Measurements from ENCODE around the gene KIAA1549. TPM values are rescaled to one million over a fixed set of nuclear protein-coding genes. Genes with fewer than 3 reads are reported as not detected.

Gene KIAA1549
- total RNA-seq, 2 experiments from 2014 or later: 1.7 to 2.2 TPM

DNA sequence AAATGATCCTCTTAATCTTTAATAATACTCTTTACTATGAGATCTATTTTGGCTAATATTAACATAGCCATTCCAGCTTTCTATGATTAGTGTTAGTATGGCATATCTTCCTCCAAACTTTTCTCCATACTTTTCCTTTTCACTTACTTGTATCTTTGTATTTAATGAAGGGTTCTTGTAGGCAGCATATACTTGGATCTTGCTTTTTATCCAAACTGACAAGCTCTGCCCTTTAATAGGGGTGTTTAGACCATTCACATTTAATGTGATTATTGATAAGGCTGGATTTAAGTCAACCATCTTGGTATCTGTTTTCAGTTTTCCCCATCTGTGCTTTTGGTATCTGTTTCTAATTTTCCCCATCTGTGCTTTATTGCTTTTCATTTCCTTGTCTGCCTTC, 123.5 kb downstream of the KIAA1549 start:
- Mint-ChIP-seq H3K4me3 (no peak overlapping the region), H3K36me3 (peaks cover 4% of the 10 kb centered on the region), H3K27me3 (no peaks in the 10 kb centered on the region), H3K4me1 (peaks cover 5% of the 10 kb centered on the region), H3K27ac (no peak overlapping the region), H3K9me3 (peaks cover 9% of the 10 kb centered on the region)
- DNase-seq: no peak

DNA sequence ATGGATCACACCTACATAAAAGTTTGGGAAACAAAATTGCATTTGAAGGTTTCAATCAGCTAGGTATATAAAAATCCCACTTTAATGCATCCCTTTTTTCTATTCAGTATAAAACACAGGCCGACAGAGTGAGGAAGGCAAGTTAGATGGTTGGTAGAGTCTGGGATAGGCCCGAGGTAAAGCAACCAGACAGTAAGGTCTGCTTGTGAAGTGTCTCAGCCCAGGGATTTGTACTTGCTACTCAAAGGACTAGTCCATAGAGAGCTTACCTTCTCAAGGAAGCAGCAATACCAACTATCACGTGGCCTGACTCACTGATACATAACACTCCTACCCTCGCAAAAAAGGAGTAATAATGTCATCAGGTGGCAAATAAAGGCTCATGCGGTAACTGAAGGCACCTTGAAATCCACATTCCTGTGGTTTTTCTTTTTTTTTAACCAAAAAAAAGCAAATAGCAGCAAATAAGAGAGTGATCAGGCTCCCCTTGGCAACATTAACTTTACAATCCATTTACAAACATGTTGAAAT, 127.0 kb downstream of the KIAA1549 start:
- Mint-ChIP-seq H3K9me3 (peaks cover 12% of the 10 kb centered on the region), H3K27me3 (no peaks in the 10 kb centered on the region), H3K36me3 (peaks cover 4% of the 10 kb centered on the region), H3K4me1 (peaks cover 9% of the 10 kb centered on the region), H3K27ac (no peak overlapping the region), H3K4me3 (no peak overlapping the region)
- DNase-seq: no peak

DNA sequence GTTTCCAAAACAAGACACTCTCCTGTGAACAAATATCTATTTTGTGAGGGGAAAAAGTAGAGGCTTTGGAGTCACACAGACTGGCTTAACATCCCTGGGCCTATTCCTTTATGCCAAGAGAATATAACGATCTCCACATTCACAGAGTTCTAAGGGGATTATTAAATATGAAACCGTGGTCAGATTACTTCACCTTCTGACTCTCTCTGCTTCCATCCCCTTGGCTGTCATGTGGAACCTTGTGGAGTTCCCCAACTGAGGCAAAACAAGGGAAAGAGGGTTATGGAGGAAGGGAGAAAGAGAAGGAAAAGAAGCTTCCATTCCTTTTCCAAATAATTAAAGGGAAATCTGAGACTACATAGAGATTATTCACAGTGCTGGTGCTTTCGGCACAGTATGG, 127.7 kb downstream of the KIAA1549 start:
- H3K9me3 Mint-ChIP-seq: peaks cover 11% of the 10 kb centered on the region
- H3K27me3 Mint-ChIP-seq: no peaks in the 10 kb centered on the region
- peaks cover 4% of the 10 kb centered on the region for H3K36me3 Mint-ChIP-seq
- H3K4me1 Mint-ChIP-seq: peaks cover 9% of the 10 kb centered on the region
- no peak overlapping the region for H3K27ac Mint-ChIP-seq
- DNase-seq: no peak
- H3K4me3 Mint-ChIP-seq: no peak overlapping the region

DNA sequence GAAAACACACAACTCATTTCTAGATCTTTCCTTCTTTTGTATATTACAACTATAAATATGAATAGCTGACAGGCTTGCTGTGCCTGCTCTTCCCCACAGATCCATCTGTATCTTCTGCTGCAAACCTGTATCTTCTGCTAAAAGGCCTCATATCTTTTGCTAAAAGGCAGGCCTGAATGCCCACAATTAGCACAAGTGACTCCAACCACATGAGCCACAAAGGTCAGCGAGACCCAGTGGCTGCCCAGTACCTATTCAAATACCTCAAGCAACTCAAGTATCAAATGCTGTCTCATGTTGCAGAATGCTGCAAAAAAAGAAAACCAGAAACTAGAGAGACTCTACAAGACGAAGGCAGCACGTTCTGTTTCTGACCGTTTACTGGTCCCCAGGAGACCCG, 128.7 kb downstream of the KIAA1549 start:
- no peak overlapping the region for H3K4me3 Mint-ChIP-seq
- H3K4me1 Mint-ChIP-seq: peaks cover 9% of the 10 kb centered on the region
- H3K27me3 Mint-ChIP-seq: no peaks in the 10 kb centered on the region
- no peak overlapping the region for H3K27ac Mint-ChIP-seq
- H3K36me3 Mint-ChIP-seq: no peaks in the 10 kb centered on the region
- DNase-seq: no peak
- H3K9me3 Mint-ChIP-seq: peaks cover 3% of the 10 kb centered on the region

DNA sequence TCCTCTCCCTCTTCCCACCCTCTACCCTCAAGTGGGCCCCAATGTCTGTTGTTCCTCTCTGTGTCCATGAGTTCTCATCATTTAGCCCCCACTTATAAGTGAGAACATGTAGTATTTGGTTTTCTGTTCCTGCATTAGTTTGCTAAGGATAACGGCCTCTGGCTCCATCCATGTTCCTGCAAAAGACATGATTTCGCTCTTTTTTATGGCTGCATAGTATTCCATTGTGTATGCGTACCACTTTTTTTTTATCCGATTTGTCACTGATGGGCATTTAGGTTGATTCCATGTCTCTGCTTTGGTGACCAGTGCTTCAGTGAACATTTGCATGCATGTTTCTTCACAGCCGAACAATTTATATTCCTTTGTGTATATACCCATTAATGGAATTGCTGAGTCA, 131.5 kb downstream of the KIAA1549 start:
- no peaks in the 10 kb centered on the region for H3K36me3 Mint-ChIP-seq
- H3K27ac Mint-ChIP-seq: no peak overlapping the region
- no peaks in the 10 kb centered on the region for H3K27me3 Mint-ChIP-seq
- peaks cover 3% of the 10 kb centered on the region for H3K9me3 Mint-ChIP-seq
- DNase-seq: no peak
- no peak overlapping the region for H3K4me3 Mint-ChIP-seq
- peaks cover 9% of the 10 kb centered on the region for H3K4me1 Mint-ChIP-seq

DNA sequence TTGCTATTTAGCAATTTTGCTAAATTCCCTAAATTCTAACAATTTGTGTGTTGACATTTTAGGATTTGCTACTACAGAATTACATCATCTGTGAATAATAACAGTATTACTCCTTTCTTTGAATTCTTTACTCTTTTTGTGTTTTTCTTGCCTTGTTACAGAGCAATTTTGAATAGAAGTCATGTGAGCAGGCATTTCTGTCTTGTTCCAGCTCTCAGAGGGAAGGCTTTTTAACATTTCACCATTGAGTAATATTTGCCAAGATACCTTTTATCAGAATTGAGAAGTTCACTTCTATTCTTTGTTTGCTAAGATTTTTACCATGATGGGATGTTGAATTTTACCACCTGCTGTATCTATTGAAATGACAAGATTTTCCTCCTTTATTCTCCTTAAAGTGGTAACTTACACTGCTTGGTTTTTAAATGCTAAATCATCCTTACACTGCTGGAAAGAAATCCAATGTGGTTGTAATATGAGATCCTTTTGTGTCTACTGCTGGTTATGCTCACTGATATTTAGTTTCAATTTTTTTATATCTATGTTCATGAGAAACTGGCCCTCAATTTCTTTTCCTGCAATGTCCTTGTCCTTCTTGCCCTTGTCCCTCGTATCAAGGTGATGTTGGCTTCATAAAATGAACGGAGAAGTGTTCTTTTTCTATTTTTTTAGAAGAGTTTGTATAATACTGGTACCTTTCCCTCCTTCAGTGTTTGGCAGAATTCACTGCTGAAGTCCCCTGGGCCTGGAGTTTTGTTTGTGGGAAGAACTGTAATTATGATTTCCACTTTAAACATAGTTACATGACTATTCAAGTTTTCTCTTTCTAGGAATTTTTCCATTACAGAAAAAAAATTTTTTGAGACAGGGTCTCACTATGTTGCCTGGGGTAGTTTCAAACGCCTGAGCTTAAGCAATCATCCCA, 132.9 kb downstream of the KIAA1549 start:
- H3K27me3 Mint-ChIP-seq: no peaks in the 10 kb centered on the region
- H3K4me1 Mint-ChIP-seq: peaks cover 6% of the 10 kb centered on the region
- H3K36me3 Mint-ChIP-seq: no peaks in the 10 kb centered on the region
- H3K9me3 Mint-ChIP-seq: peaks cover 3% of the 10 kb centered on the region
- no peak overlapping the region for H3K4me3 Mint-ChIP-seq
- no peak overlapping the region for H3K27ac Mint-ChIP-seq
- no peak for DNase-seq

DNA sequence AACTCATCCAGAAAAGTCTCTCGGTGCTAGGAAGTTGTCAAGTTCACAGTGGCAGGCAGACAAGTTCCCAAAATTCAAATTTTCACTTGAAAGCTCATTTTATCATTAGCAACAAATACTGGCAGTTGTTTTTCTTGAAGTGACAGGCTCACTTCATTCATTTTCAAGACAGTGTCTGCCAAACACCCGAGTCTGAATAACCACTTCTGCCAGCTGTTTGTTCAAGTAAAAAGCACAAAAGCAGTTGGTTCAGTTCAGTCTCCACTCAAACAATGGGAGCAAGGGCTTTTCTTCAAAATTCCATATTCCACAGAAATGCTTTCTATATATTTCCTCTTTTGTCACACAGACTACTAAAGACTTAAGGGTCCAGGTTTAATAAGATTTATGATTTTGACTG, 135.5 kb downstream of the KIAA1549 start:
- H3K9me3 Mint-ChIP-seq: peaks cover 3% of the 10 kb centered on the region
- H3K36me3 Mint-ChIP-seq: no peaks in the 10 kb centered on the region
- DNase-seq: no peak
- no peaks in the 10 kb centered on the region for H3K27me3 Mint-ChIP-seq
- no peak overlapping the region for H3K27ac Mint-ChIP-seq
- H3K4me3 Mint-ChIP-seq: no peak overlapping the region
- H3K4me1 Mint-ChIP-seq: no peaks in the 10 kb centered on the region

DNA sequence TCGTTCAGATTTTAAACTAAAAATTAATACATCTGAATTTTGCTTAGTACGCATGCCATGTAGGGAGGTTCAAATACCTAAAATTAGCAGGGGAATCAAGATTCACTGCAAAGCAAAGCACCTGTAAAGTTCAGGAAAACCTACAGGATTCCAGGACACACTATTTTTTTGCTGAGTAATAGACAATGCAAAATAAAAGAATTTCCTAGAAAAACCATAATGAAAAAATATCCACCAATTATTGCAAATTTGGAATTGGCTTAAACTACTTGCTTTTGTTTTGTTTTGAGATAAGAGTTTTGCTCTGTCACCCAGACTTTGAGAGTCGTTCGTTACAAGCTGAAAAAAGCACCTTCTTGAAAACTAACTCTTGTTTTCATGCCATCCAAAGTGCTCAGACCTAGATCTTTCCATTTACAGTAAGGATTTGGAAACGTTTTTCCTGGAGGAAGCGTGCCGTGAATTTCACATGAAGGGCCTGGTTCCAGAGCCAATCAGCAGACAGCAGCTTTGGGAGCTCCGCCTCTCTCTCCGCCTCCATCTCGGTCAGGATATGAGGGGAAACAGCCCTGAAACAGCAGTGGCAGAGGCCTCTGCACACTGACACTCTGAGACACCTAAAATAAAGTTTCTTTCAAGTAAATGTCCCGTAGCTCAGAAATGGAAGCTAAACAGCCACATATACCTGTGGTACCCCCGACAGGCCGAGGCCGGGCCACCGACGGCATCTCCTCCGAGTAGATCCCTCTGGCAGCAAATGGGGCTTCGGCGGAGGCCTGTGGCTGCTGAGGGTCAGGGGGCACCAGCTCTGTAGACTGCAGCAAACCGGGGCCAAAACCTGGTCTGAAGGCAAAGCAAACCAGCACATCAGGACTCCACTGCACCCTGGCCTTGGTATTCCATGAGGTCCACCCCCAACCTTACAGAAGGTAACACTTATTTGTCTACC, 137.3 kb downstream of the KIAA1549 start:
- H3K36me3 Mint-ChIP-seq: peaks cover 4% of the 10 kb centered on the region
- no peak overlapping the region for H3K27ac Mint-ChIP-seq
- H3K4me3 Mint-ChIP-seq: no peak overlapping the region
- H3K9me3 Mint-ChIP-seq: no peaks in the 10 kb centered on the region
- DNase-seq: no peak
- H3K27me3 Mint-ChIP-seq: no peaks in the 10 kb centered on the region
- peaks cover 2% of the 10 kb centered on the region for H3K4me1 Mint-ChIP-seq

DNA sequence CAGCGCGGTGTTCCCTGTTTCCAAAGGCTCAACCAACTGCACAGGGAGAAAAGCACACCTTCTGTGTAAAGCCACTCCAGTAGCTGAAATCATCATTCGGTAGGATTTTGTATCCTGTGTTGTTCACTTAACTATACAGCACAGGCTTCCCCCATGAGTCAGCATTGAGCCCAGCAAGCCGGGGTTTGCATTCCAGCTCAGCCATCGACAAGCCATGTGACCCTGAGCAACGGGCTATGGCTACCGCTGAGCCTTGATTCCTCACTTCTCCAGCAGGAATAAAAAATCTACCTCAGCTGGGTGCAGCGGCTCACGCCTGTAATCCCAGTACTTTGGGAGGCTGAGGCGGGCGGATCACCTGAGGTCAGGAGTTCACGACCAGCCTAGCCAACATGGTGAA, 139.1 kb downstream of the KIAA1549 start:
- DNase-seq: no peak
- no peaks in the 10 kb centered on the region for H3K27me3 Mint-ChIP-seq
- H3K36me3 Mint-ChIP-seq: peaks cover 4% of the 10 kb centered on the region
- H3K4me3 Mint-ChIP-seq: no peak overlapping the region
- no peak overlapping the region for H3K27ac Mint-ChIP-seq
- H3K9me3 Mint-ChIP-seq: no peaks in the 10 kb centered on the region
- peaks cover 2% of the 10 kb centered on the region for H3K4me1 Mint-ChIP-seq

DNA sequence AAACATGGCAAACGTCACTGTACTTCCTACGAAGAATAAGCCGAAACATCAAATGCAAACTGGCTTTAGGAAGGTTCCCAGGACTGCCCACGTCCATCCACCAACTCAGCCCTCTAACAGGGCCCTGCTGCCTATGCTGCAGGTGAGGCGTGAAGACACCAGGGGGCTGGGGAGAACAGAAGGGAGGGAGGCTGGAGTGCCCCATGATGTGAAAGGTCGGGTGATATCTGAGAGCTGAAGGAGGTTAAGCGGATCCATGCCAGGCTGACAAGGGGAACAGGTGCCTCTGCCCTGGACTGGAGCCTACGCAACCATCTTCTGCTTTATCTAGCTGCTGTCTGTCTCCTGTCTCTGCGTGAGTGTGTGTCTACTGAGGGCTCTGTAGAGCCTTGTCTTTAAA, 143.0 kb downstream of the KIAA1549 start:
- peaks cover 4% of the 10 kb centered on the region for H3K36me3 Mint-ChIP-seq

DNA sequence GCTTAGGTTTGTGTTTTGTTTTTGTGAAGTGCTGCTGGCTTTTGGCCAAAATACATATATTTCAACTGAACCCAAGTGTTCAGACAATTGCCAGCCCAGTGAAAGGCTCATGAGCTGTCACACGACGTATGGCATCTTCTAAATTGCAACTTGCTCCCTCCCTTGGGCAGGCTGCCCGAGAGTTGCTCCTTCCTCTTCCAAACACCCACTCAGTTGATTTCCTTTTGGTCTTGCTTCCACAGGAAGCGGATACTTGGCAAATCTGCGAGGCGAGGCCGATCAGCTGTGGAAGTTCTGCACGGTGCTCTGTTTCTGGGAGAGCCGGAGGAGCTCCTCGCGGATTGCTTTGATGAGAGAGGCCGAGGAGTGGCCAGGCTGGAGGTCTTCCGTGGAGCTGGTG, 143.6 kb downstream of the KIAA1549 start:
- no peak overlapping the region for H3K4me3 Mint-ChIP-seq
- no peaks in the 10 kb centered on the region for H3K9me3 Mint-ChIP-seq
- peaks cover 4% of the 10 kb centered on the region for H3K36me3 Mint-ChIP-seq
- no peak overlapping the region for H3K27ac Mint-ChIP-seq
- H3K27me3 Mint-ChIP-seq: no peaks in the 10 kb centered on the region
- peaks cover 2% of the 10 kb centered on the region for H3K4me1 Mint-ChIP-seq
- DNase-seq: no peak

More for the DNA sequence above, 143.0 kb downstream of the KIAA1549 start:
- DNase-seq: no peak
- no peak overlapping the region for H3K4me3 Mint-ChIP-seq
- peaks cover 2% of the 10 kb centered on the region for H3K4me1 Mint-ChIP-seq
- no peaks in the 10 kb centered on the region for H3K27me3 Mint-ChIP-seq
- no peaks in the 10 kb centered on the region for H3K9me3 Mint-ChIP-seq
- no peak overlapping the region for H3K27ac Mint-ChIP-seq

DNA sequence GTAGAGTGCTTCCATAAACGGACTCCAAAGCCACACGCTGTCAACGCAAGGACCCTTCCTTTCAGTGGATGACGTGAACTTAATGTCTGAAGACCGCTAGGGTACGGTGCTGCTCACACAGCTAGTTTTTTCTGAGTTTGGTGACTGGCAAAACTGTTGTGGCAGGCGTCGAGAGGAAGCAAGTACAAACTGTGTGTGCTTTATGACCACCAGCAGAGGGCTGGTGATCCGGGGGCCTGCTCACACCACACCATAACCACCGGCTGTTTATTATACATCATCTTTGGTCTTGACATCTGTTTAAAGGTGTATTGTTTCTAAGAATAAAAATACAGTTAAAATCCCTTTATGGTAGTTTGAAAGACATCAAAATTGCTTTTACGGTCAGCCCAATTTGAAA, 146.1 kb downstream of the KIAA1549 start:
- no peaks in the 10 kb centered on the region for H3K9me3 Mint-ChIP-seq
- no peak for DNase-seq
- H3K27me3 Mint-ChIP-seq: no peaks in the 10 kb centered on the region
- no peak overlapping the region for H3K27ac Mint-ChIP-seq
- H3K4me3 Mint-ChIP-seq: no peak overlapping the region
- peaks cover 4% of the 10 kb centered on the region for H3K36me3 Mint-ChIP-seq
- H3K4me1 Mint-ChIP-seq: peaks cover 2% of the 10 kb centered on the region

DNA sequence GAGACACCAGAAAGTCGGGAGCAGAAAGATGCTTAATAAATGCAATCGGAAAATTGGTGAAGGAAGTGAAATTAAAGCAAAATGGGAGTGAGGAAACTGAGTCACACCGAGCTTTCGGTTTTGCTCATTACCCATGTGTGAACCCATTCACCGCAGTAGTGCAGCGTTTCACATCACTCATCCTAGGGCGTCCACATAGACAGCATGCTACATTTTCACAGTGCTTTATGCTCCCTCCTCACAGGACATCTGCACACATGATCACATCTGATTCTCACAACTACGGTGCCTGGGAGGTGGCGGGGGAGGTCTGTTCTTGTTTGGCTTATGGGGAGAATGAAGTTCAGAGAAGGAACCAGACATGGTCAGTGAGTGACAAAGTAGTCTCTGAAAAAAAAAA, 146.6 kb downstream of the KIAA1549 start:
- Mint-ChIP-seq H3K27ac (no peak overlapping the region), H3K4me1 (no peaks in the 10 kb centered on the region), H3K27me3 (no peaks in the 10 kb centered on the region), H3K36me3 (peaks cover 2% of the 10 kb centered on the region), H3K9me3 (no peaks in the 10 kb centered on the region), H3K4me3 (no peak overlapping the region)
- no peak for DNase-seq

DNA sequence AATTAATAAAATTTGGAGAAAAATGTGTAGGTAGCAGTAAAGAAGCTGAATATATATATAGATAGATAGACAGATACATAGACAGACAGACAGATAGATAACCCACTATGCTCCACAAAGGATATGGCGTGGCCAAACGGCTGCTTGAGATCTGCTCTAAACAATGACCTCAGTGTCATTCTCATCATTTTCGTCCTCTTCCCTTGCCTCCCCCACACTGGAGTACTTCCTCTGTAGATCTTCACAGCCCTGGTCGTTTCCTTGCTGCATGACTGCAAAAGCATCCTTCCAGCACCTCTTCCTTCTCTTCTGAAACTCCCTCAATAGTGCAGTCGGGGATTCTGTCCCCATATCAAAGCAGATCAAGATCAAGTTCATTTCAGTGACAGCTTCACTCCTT, 147.6 kb downstream of the KIAA1549 start:
- Mint-ChIP-seq H3K4me3 (no peak overlapping the region), H3K27ac (no peak overlapping the region), H3K9me3 (no peaks in the 10 kb centered on the region), H3K36me3 (no peaks in the 10 kb centered on the region), H3K27me3 (no peaks in the 10 kb centered on the region), H3K4me1 (no peaks in the 10 kb centered on the region)
- no peak for DNase-seq

DNA sequence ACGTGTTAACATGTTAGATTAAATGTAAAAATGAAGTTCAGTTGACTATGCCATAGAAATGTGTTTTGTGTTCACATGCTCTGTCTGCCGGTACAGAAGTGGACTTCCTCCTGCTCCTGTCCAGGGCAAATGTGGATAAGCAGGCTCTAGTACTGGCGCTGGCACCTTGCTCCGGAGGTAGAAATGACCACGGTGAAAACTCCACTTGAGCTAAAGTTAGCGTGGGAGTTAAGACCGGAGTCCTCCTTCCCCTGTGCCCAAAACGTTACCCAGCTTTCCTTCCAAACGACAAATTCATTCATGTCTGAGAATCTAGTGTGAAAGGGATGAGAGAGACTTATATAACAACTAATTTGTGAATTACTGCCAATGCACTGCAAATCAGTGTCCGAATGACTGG, 148.2 kb downstream of the KIAA1549 start:
- Mint-ChIP-seq H3K27ac (no peak overlapping the region), H3K36me3 (no peaks in the 10 kb centered on the region), H3K9me3 (no peaks in the 10 kb centered on the region), H3K4me3 (no peak overlapping the region), H3K27me3 (no peaks in the 10 kb centered on the region), H3K4me1 (no peaks in the 10 kb centered on the region)
- no peak for DNase-seq

Data from activated naive CD8-positive, alpha-beta T cell treated with anti-CD3 and anti-CD28 coated beads for 36 hours (primary cell).